ENCODE data around the gene GAREM1.

DNA sequence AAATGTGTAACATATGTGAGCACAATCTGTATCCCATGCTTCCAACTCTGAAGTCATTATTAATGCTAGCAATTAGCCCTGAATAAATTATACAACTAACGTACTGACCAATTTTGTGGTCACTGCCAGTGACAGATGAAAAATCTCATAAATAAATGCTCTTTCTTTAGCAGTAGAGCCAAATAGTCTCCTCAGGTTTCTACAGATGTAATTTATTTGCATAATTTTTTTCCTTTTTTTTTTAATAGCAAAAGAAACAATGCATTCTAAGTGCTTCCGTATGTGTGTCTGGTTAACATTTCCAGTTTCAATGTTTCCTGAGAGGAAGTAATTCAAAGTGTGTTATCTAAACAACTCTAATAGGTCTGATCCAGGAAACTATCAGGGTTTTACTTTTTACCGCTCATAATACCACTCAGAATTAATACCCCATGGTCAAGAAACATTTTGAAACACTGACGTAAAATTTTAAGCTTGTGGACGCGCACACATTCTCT, 172.5 kb downstream of the GAREM1 start:
- TF ChIP-seq, protein P1, sequence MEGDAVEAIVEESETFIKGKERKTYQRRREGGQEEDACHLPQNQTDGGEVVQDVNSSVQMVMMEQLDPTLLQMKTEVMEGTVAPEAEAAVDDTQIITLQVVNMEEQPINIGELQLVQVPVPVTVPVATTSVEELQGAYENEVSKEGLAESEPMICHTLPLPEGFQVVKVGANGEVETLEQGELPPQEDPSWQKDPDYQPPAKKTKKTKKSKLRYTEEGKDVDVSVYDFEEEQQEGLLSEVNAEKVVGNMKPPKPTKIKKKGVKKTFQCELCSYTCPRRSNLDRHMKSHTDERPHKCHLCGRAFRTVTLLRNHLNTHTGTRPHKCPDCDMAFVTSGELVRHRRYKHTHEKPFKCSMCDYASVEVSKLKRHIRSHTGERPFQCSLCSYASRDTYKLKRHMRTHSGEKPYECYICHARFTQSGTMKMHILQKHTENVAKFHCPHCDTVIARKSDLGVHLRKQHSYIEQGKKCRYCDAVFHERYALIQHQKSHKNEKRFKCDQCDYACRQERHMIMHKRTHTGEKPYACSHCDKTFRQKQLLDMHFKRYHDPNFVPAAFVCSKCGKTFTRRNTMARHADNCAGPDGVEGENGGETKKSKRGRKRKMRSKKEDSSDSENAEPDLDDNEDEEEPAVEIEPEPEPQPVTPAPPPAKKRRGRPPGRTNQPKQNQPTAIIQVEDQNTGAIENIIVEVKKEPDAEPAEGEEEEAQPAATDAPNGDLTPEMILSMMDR (IDR thresholded peaks at IDR 0.05) = no peak
- TF ChIP-seq POLR2AphosphoS5 (IDR thresholded peaks at IDR 0.05) (no peak), POLR2A (IDR thresholded peaks at IDR 0.05) (no peak)
